IMR-90 (cell line): ENCODE results near the gene FAM163B. TPM values are rescaled to one million over a fixed set of nuclear protein-coding genes. Genes with fewer than 3 reads are reported as not detected.

Experiments used
- ATAC-seq: fragments of 200-7000 bp; cut with Tn5 transposase; 2 replicates; pipeline ENCODE4 v1.9.1; 2020; ENCODE audit warnings: low read depth, mild to moderate bottlenecking, moderate library complexity
- BruUV-seq: library from RNA; stranded (reverse); fragments of 400-500 nt; replicated peaks from 2 replicates; lab custom pipeline; 2021; lab: Mats Ljungman, UMichigan
- CTCF ChIA-PET: fragments of 300-600 bp; formaldehyde crosslinking; extraction: SDS; loops from one replicate; lab custom pipeline; 2021; ENCODE audit warnings: antibody characterized with exemption; lab: Yijun Ruan, JAX
- POLR2A ChIA-PET: fragments of 300-600 bp; sonication (Branson Sonifier 250); formaldehyde crosslinking; loops from one replicate; lab custom pipeline; 2022; ENCODE audit warnings: antibody characterized with exemption; ENCODE audit not compliant: unreplicated experiment; lab: Charles Lee
- DNase-seq: peaks from one replicate; pipeline ENCODE4 v3.0.0; 2013
- H2AFZ ChIP-seq: replicated peaks from 2 replicates; pipeline ENCODE3; 2013; ENCODE audit warnings: low read length, mild to moderate bottlenecking; ENCODE audit not compliant: poor library complexity
- H2AK5ac ChIP-seq: 2 replicates; pipeline ENCODE4 v1.6.1; 2013; ENCODE audit warnings: low read depth, low read length, inconsistent platforms
- H2AK9ac ChIP-seq: replicated peaks from 2 replicates; pipeline ENCODE3; 2013; ENCODE audit warnings: mild to moderate bottlenecking, low read depth, low read length, moderate library complexity; ENCODE audit not compliant: poor library complexity
- H2BK120ac ChIP-seq: 2 replicates; pipeline ENCODE4 v1.6.1; 2013; ENCODE audit warnings: low read depth, low read length, inconsistent platforms
- H2BK15ac ChIP-seq: 3 replicates; pipeline ENCODE4 v1.6.1; 2013; ENCODE audit warnings: low read depth, low read length, inconsistent platforms
- H2BK20ac ChIP-seq: 2 replicates; pipeline ENCODE4 v1.6.1; 2013; ENCODE audit warnings: low read depth, mild to moderate bottlenecking, inconsistent platforms, low read length, moderate library complexity
- H2BK5ac ChIP-seq: 2 replicates; pipeline ENCODE4 v1.6.1; 2013; ENCODE audit warnings: mild to moderate bottlenecking, low read depth, low read length, inconsistent platforms; ENCODE audit not compliant: poor library complexity, severe bottlenecking
- H3K14ac ChIP-seq: replicated peaks from 2 replicates; pipeline ENCODE4 v1.6.1; 2013; ENCODE audit warnings: low read depth, low read length, inconsistent platforms
- H3K18ac ChIP-seq: 2 replicates; pipeline ENCODE4 v1.6.1; 2013; ENCODE audit warnings: low read depth, low read length, control low read depth
- H3K23ac ChIP-seq: 2 replicates; pipeline ENCODE4 v1.6.1; 2013; ENCODE audit warnings: low read depth, low read length, inconsistent platforms
- H3K27ac ChIP-seq: 2 replicates; pipeline ENCODE4 v1.5.1; 2013; ENCODE audit warnings: mild to moderate bottlenecking, control low read depth, low read length; ENCODE audit not compliant: insufficient read depth
- H3K27me3 ChIP-seq: 2 replicates; pipeline ENCODE4 v1.6.1; 2013; ENCODE audit warnings: low read length; ENCODE audit not compliant: control insufficient read depth, insufficient read depth
- H3K36me3 ChIP-seq: 2 replicates; pipeline ENCODE4 v1.6.1; 2013; ENCODE audit warnings: low read length, mixed read lengths; ENCODE audit not compliant: control insufficient read depth, insufficient read depth
- H3K4ac ChIP-seq: 2 replicates; pipeline ENCODE4 v1.6.1; 2013; ENCODE audit warnings: low read depth, low read length, inconsistent platforms
- H3K4me1 ChIP-seq: 2 replicates; pipeline ENCODE4 v1.6.1; 2013; ENCODE audit warnings: low read length, mixed read lengths; ENCODE audit not compliant: control insufficient read depth, insufficient read depth
- H3K4me2 ChIP-seq: 2 replicates; pipeline ENCODE4 v1.6.1; 2013; ENCODE audit warnings: low read depth, mild to moderate bottlenecking, control low read depth, low read length, moderate library complexity
- H3K4me3 ChIP-seq: 2 replicates; pipeline ENCODE4 v1.5.1; 2013; ENCODE audit warnings: low read depth, mild to moderate bottlenecking, control low read depth, low read length, moderate library complexity; ENCODE audit not compliant: insufficient read depth
- H3K56ac ChIP-seq: 2 replicates; pipeline ENCODE4 v1.6.1; 2013; ENCODE audit warnings: low read length, inconsistent platforms; ENCODE audit not compliant: insufficient read depth; ENCODE audit errors: extremely low read depth
- H3K79me1 ChIP-seq, 2 experiments: 2 replicates each; pipeline ENCODE4 v1.6.1; 2013; ENCODE audit warnings: low read length in 2 of 2, inconsistent platforms in 1 of 2, low read depth in 1 of 2
- H3K9ac ChIP-seq: 2 replicates; pipeline ENCODE4 v1.6.1; 2013; ENCODE audit warnings: low read depth, low read length, control low read depth
- H3K9me1 ChIP-seq: 2 replicates; pipeline ENCODE4 v1.6.1; 2013; ENCODE audit warnings: low read length, inconsistent platforms; ENCODE audit not compliant: insufficient read depth
- H3K9me3 ChIP-seq: 2 replicates; pipeline ENCODE4 v1.6.1; 2013; ENCODE audit warnings: low read length; ENCODE audit not compliant: control insufficient read depth, insufficient read depth
- H4K20me1 ChIP-seq: 2 replicates; pipeline ENCODE4 v1.6.1; 2013; ENCODE audit warnings: low read length, inconsistent platforms; ENCODE audit not compliant: insufficient read depth
- H4K5ac ChIP-seq: 2 replicates; pipeline ENCODE4 v1.6.1; 2013; ENCODE audit warnings: mild to moderate bottlenecking, low read depth, low read length, control low read depth
- H4K8ac ChIP-seq, 2 experiments: 2 replicates each; pipeline ENCODE4 v1.6.1; 2013; ENCODE audit warnings: low read depth in 2 of 2, low read length in 2 of 2, control low read depth in 1 of 2, inconsistent platforms in 1 of 2
- H4K91ac ChIP-seq: 2 replicates; pipeline ENCODE4 v1.6.1; 2013; ENCODE audit warnings: low read depth, low read length, inconsistent platforms; ENCODE audit not compliant: insufficient read depth
- BHLHE40 ChIP-seq: fragments of 150-350 bp; IDR thresholded peaks from 2 replicates; pipeline ENCODE4 v1.6.1; 2016; ENCODE audit warnings: mild to moderate bottlenecking, low read depth, low read length
- CEBPB ChIP-seq: IDR thresholded peaks from 2 replicates; pipeline ENCODE4 v1.6.1; 2012; ENCODE audit warnings: low read depth, low read length, improper control_type of control experiment
- CTCF ChIP-seq: conservative IDR thresholded peaks from 2 replicates; pipeline ENCODE4 v1.5.1; 2012; ENCODE audit warnings: mild to moderate bottlenecking, low read depth, low read length, improper control_type of control experiment
- ELK1 ChIP-seq: fragments of 150-350 bp; IDR thresholded peaks from 2 replicates; pipeline ENCODE4 v1.6.1; 2016; ENCODE audit warnings: low read depth, mild to moderate bottlenecking, low read length, moderate library complexity, borderline replicate concordance
- MAFK ChIP-seq: IDR thresholded peaks from 2 replicates; pipeline ENCODE4 v1.6.1; 2012; ENCODE audit warnings: low read depth, low read length, improper control_type of control experiment
- MXI1 ChIP-seq: IDR thresholded peaks from 2 replicates; pipeline ENCODE4 v1.6.1; 2012; ENCODE audit warnings: low read depth, mild to moderate bottlenecking, low read length, moderate library complexity, borderline replicate concordance
- NFE2L2 ChIP-seq: fragments of 150-350 bp; IDR thresholded peaks from 2 replicates; pipeline ENCODE4 v1.6.1; 2016; ENCODE audit warnings: low read depth, mild to moderate bottlenecking, low read length
- POLR2A ChIP-seq: IDR thresholded peaks from 2 replicates; pipeline ENCODE4 v1.6.1; 2012; ENCODE audit warnings: mild to moderate bottlenecking, low read depth, low read length
- RCOR1 ChIP-seq: IDR thresholded peaks from 2 replicates; pipeline ENCODE4 v1.6.1; 2012; ENCODE audit warnings: mild to moderate bottlenecking, low read length, improper control_type of control experiment; ENCODE audit not compliant: insufficient replicate concordance
- RFX5 ChIP-seq: IDR thresholded peaks from 2 replicates; pipeline ENCODE4 v1.8.0; 2012; ENCODE audit warnings: low read depth, mild to moderate bottlenecking, low read length, moderate library complexity
- SMC3 ChIP-seq: fragments of 150-350 bp; IDR thresholded peaks from 2 replicates; pipeline ENCODE4 v1.6.1; 2016; ENCODE audit warnings: low read depth, mild to moderate bottlenecking, antibody characterized with exemption, low read length, moderate library complexity
- USF2 ChIP-seq: fragments of 150-350 bp; IDR thresholded peaks from 2 replicates; pipeline ENCODE4 v1.6.1; 2017; ENCODE audit warnings: mild to moderate bottlenecking, antibody characterized with exemption, low read length, low read depth
- WGBS, 2 experiments: methylation state at CpG; one replicate each; pipeline versions ENCODE4 v1.1.5 to v1.1.7; 2013; ENCODE audit warnings: missing lambda C conversion rate in 2 of 2; ENCODE audit not compliant: insufficient read length in 1 of 2; ENCODE audit errors: extremely low coverage in 2 of 2; 5-methylcytosine and 5-hydroxymethylcytosine counted together
- dilution Hi-C: fragments of 300-500 bp; cut with HindIII; formaldehyde crosslinking; loops from one replicate; pipeline ENCODE4 v1.14.3; 2018; ENCODE audit warnings: low sequenced_read_pairs; ENCODE audit not compliant: unreplicated experiment
- in situ Hi-C: fragments of 300-500 bp; cut with MboI; formaldehyde crosslinking; loops from 3 replicates; pipeline ENCODE4 v1.14.3; 2019; ENCODE audit warnings: low sequenced_read_pairs, inconsistent platforms, mixed read lengths
- intact Hi-C: fragments of 100-400 bp; cut with micrococcal nuclease; formaldehyde crosslinking; loops from 2 replicates; pipeline ENCODE4 v1.10.0; 2022
- polyA plus RNA-seq, 3 experiments: library from polyadenylated mRNA; depleted of rRNA; stranded (reverse); fragments of >200 nt; gene quantifications; 2 replicates each; pipeline ENCODE4 v1.2.3, GENCODE V29; 2012; ENCODE audit warnings: low replicate concordance in 1 of 3
- total RNA-seq: library from RNA; depleted of rRNA; stranded (reverse); fragments of >200 nt; gene quantifications from 2 replicates; pipeline ENCODE4 v1.2.3, GENCODE V29; 2012

Gene FAM163B
- total and polyA plus RNA-seq, 2 of the 4 experiments (the other 2 are of a cell fraction), result not detected

- no peak for TF ChIP-seq ELK1
Measured at GRCh38 chr9:133575186-133576030, 33.8 kb downstream of the FAM163B start (continued).

- H3K9ac ChIP-seq, result no peak overlapping the region
- H2BK5ac ChIP-seq, result no peak overlapping the region
- no peak overlapping the region for H3K56ac ChIP-seq
- POLR2A ChIA-PET, result no interaction called here
- CTCF ChIA-PET, result no interaction called here
- H3K23ac ChIP-seq, result no peak overlapping the region
- in situ Hi-C loops, result no loop called here
- H3K14ac ChIP-seq, result no peak overlapping the region
- H4K91ac ChIP-seq, result no peak overlapping the region
- no peaks in the 10 kb centered on the region for H3K4me1 ChIP-seq
- dilution Hi-C loops, result no loop called here
- peaks cover 52% of the 10 kb centered on the region for H3K27me3 ChIP-seq
- intact Hi-C loops, result no loop called here
- WGBS, 2 experiments, result 71% methylated on average over 14 of the region's 17 CpGs; no CpG with 5 or more reads in 1 of the 2 experiments
- no peaks in the 10 kb centered on the region for H4K20me1 ChIP-seq
- H2BK15ac ChIP-seq, result no peak overlapping the region
- H2AK9ac ChIP-seq, result no peak overlapping the region
- no peak overlapping the region for H2BK120ac ChIP-seq
- H3K36me3 ChIP-seq, result no peaks in the 10 kb centered on the region
- no peaks in the 10 kb centered on the region for H3K79me1 ChIP-seq
- H2AFZ ChIP-seq, result no peak overlapping the region
- H4K5ac ChIP-seq, result no peak overlapping the region
- no peak overlapping the region for H3K4me2 ChIP-seq
- BruUV-seq, result no TSS peak
- no peak overlapping the region for H3K18ac ChIP-seq
- no peak overlapping the region for H3K27ac ChIP-seq
- no peak overlapping the region for H3K4me3 ChIP-seq
- no peaks in the 10 kb centered on the region for H3K9me1 ChIP-seq
- H3K9me3 ChIP-seq, result no peaks in the 10 kb centered on the region
- H2AK5ac ChIP-seq, result no peak overlapping the region
- no peak overlapping the region for H2BK20ac ChIP-seq
- no peak overlapping the region for H3K4ac ChIP-seq
- DNase-seq (no peak), ATAC-seq (no peak)
- no peak overlapping the region for H4K8ac ChIP-seq
- TF ChIP-seq USF2 (no peak), CEBPB (no peak), BHLHE40 (no peak), POLR2A (no peak), SMC3 (no peak), CTCF (no peak), MAFK (no peak), MXI1 (no peak), RCOR1 (no peak), NFE2L2 (no peak), RFX5 (no peak)
Measured at GRCh38 chr9:133574771-133575170, 34.4 kb downstream of the FAM163B start.
